Effector memory CD8-positive, alpha-beta T cell (primary cell): ENCODE data around the gene CYP24A1.

Experiments used
- ATAC-seq: fragments of 150-1000 bp; cut with Tn5 transposase; replicated peaks from 2 replicates; pipeline ENCODE4 v1.10.0; 2021; ENCODE audit warnings: mild to moderate bottlenecking, moderate library complexity
- DNase-seq, 3 experiments: peaks; one replicate each; pipeline ENCODE4 v3.0.0; 2021
- H3K27ac Mint-ChIP-seq, 2 donors: one replicate each; pipeline ENCODE4 v1.8.0; 2022; ENCODE audit warnings: mild to moderate bottlenecking in 2 of 2, mixed read lengths in 2 of 2, moderate library complexity in 2 of 2
- H3K27me3 Mint-ChIP-seq, 2 donors: one replicate each; pipeline ENCODE4 v1.8.0; 2022; ENCODE audit warnings: mixed read lengths in 2 of 2
- H3K36me3 Mint-ChIP-seq: one replicate; pipeline ENCODE4 v1.8.0; 2022; ENCODE audit warnings: mild to moderate bottlenecking, moderate library complexity, mixed read lengths; ENCODE audit not compliant: insufficient read depth
- H3K4me1 Mint-ChIP-seq, 2 donors: one replicate each; pipeline ENCODE4 v1.8.0; 2022; ENCODE audit warnings: low read depth in 2 of 2, mixed read lengths in 2 of 2
- H3K4me3 Mint-ChIP-seq, 2 donors: one replicate each; pipeline ENCODE4 v1.8.0; 2022; ENCODE audit warnings: mild to moderate bottlenecking in 2 of 2, mixed read lengths in 2 of 2, moderate library complexity in 2 of 2
- H3K9me3 Mint-ChIP-seq, 2 donors: one replicate each; pipeline ENCODE4 v1.8.0; 2022; ENCODE audit warnings: mixed read lengths in 2 of 2

The CYP24A1 gene

DNA sequence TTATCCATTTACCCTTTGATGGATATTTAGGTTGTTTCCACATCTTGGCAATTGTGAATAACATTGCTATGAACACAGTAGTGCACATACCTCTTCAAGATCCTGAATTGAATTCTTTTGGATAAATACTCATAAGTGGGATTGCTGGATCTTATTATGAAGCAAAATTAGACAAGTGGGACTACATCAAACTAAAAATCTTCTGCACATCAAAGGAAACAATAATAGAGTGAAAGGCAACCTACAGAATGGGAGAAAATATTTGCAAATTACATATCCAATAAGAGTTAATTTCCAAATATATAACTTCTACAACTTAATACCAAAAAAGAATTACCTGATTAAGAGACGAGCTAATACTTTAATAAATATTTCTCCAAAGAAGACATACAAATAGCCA, 65.0 kb downstream of the CYP24A1 start:
- ATAC-seq = no peak

DNA sequence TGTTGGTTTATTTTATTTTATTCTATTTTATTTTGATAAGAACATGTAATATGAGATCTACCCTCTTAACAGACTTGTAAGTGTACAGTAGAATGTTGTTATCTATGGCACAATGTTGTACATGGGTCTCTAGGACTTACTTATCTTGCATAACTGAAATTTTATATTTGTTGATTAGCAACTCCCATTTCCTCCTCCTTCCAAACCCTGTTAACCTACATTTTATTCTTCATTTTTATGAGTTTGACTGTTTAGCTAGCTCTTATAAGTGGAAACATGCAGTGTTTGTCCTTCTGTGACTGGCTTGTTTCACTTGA, 65.5 kb downstream of the CYP24A1 start:
- H3K36me3 Mint-ChIP-seq = no peaks in the 10 kb centered on the region
- no peak overlapping the region for H3K4me3 Mint-ChIP-seq
- no peaks in the 10 kb centered on the region for H3K9me3 Mint-ChIP-seq
- H3K4me1 Mint-ChIP-seq = peaks cover 0 to under 1% of the 10 kb centered on the region in 2 donors
- H3K27me3 Mint-ChIP-seq = peaks cover 0 to 23% of the 10 kb centered on the region in 2 donors
- no peak overlapping the region for H3K27ac Mint-ChIP-seq
- DNase-seq = no peak
- ATAC-seq = no peak

More for the DNA sequence above, 65.0 kb downstream of the CYP24A1 start:
- H3K9me3 Mint-ChIP-seq = no peaks in the 10 kb centered on the region
- no peaks in the 10 kb centered on the region for H3K36me3 Mint-ChIP-seq
- no peak overlapping the region for H3K4me3 Mint-ChIP-seq
- DNase-seq = no peak
- no peak overlapping the region for H3K27ac Mint-ChIP-seq
- H3K4me1 Mint-ChIP-seq = no peaks in the 10 kb centered on the region
- H3K27me3 Mint-ChIP-seq = peaks cover 4 to 27% of the 10 kb centered on the region in 2 donors

GRCh38 chr20:54107600-54108325, 66.0 kb downstream of the CYP24A1 start:
- Mint-ChIP-seq H3K4me3 (no peak overlapping the region), H3K9me3 (no peaks in the 10 kb centered on the region), H3K27me3 (peaks cover 0 to 21% of the 10 kb centered on the region in 2 donors), H3K27ac (no peak overlapping the region), H3K4me1 (peaks cover 0 to 1% of the 10 kb centered on the region in 2 donors), H3K36me3 (no peaks in the 10 kb centered on the region)
- DNase-seq (no peak), ATAC-seq (no peak)

DNA sequence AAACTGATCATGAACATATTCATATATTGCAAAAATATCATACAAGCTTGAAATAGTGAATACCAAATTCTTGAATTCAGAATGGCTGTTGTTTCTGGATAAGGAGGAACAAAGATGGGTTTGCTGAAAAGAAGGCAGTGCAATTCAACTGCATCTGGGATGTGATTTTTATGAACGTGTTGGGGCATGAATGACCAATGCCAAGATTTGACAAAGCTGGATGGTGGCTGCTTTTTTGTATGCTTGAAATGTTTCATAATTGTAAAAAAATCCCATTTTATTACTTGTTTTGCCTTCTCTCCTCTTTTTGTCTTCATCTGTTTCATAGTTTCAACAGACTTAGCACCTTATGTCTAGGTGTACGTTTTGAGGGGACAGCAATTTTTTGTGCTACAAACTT, 66.6 kb downstream of the CYP24A1 start:
- DNase-seq = no peak
- no peak for ATAC-seq

GRCh38 chr20:54106162-54106561, 67.6 kb downstream of the CYP24A1 start:
- peaks cover 0 to 1% of the 10 kb centered on the region in 2 donors for H3K4me1 Mint-ChIP-seq
- no peak overlapping the region for H3K4me3 Mint-ChIP-seq

More for the DNA sequence above, 66.6 kb downstream of the CYP24A1 start:
- H3K27ac Mint-ChIP-seq = no peak overlapping the region
- H3K4me3 Mint-ChIP-seq = no peak overlapping the region
- H3K4me1 Mint-ChIP-seq = peaks cover 0 to 1% of the 10 kb centered on the region in 2 donors
- peaks cover 0 to 21% of the 10 kb centered on the region in 2 donors for H3K27me3 Mint-ChIP-seq
- no peaks in the 10 kb centered on the region for H3K36me3 Mint-ChIP-seq
- no peaks in the 10 kb centered on the region for H3K9me3 Mint-ChIP-seq

GRCh38 chr20:54105653-54106052, 68.1 kb downstream of the CYP24A1 start:
- H3K27ac Mint-ChIP-seq = no peak overlapping the region
- peaks cover 0 to 21% of the 10 kb centered on the region in 2 donors for H3K27me3 Mint-ChIP-seq

More at GRCh38 chr20:54106162-54106561, 67.6 kb downstream of the CYP24A1 start:
- Mint-ChIP-seq H3K36me3 (no peaks in the 10 kb centered on the region), H3K27ac (no peak overlapping the region), H3K9me3 (no peaks in the 10 kb centered on the region), H3K27me3 (peaks cover 0 to 21% of the 10 kb centered on the region in 2 donors)
- DNase-seq (no peak), ATAC-seq (no peak)

GRCh38 chr20:54104781-54105180, 69.0 kb downstream of the CYP24A1 start:
- Mint-ChIP-seq H3K27ac (no peak overlapping the region), H3K27me3 (peaks cover 0 to 21% of the 10 kb centered on the region in 2 donors), H3K4me3 (no peak overlapping the region), H3K9me3 (no peaks in the 10 kb centered on the region), H3K36me3 (no peaks in the 10 kb centered on the region), H3K4me1 (peaks cover 0 to 1% of the 10 kb centered on the region in 2 donors)
- DNase-seq (no peak), ATAC-seq (no peak)

More at GRCh38 chr20:54105653-54106052, 68.1 kb downstream of the CYP24A1 start:
- Mint-ChIP-seq H3K9me3 (no peaks in the 10 kb centered on the region), H3K4me1 (peaks cover 0 to 1% of the 10 kb centered on the region in 2 donors), H3K36me3 (no peaks in the 10 kb centered on the region), H3K4me3 (no peak overlapping the region)
- ATAC-seq (no peak), DNase-seq (no peak)

DNA sequence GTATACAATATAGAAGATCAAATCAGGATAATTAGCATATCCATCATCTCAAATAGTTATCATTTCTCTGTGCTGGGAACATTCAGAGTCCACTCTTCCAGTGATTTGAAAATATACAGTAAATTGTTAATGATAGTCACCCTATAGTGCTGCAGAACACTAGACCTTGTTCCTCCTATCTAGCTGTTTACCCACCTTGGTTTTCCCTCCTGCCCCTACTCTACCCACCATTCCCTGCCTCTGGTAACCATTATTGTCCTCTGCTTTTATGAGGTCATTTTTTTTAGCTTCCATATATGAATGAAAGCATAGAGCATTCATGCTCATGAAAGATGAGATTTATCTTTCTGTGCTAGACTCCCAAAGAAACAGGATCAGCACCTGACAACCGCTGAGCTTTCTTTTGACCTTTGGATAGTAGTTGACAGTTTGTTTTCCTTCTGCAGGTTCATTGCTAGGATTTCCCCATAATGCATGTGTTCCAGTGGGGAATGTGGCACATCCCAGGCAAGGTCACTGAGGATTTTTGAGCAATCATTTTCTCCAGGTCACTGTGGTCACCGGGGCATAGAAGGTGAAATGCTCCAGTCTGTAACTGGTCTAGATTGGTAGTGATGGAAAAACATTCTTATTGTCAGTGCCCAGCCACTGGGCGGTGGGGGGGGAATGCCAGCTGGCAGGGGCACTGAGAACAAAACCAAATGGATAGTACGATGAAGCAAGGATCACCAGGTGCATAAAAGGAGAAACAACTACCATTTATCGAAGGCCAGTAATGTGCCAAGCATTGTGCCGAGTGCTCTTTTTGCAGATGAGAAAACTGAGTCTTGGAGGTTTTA, 69.8 kb downstream of the CYP24A1 start:
- H3K4me3 Mint-ChIP-seq = no peak overlapping the region
- DNase-seq (no peak), ATAC-seq (no peak)
- no peaks in the 10 kb centered on the region for H3K36me3 Mint-ChIP-seq
- peaks cover 0 to 1% of the 10 kb centered on the region in 2 donors for H3K4me1 Mint-ChIP-seq
- no peaks in the 10 kb centered on the region for H3K9me3 Mint-ChIP-seq
- H3K27ac Mint-ChIP-seq = peak overlapping the region in 1 of 2 donors; percentile 72
- peaks cover 0 to 21% of the 10 kb centered on the region in 2 donors for H3K27me3 Mint-ChIP-seq
